AG09319 (cell line): ENCODE measurements around the gene KITLG.
"Not testable (repeated sequence)": the region's sequence is repeated elsewhere in the genome, so short reads cannot be mapped to it uniquely, and the experiment has no call there.

Experiments used
- DNase-seq: peaks from one replicate; pipeline ENCODE4 v3.0.0-alpha.2; 2010; ENCODE audit warnings: low read depth; ENCODE audit errors: extremely low read depth
- TF ChIP-seq, protein P1 (sequence below): IDR thresholded peaks from 2 replicates; pipeline ENCODE4 v1.5.1; 2011; ENCODE audit warnings: low read depth, mild to moderate bottlenecking, inconsistent platforms, low read length, moderate library complexity

KITLG gene

DNA sequence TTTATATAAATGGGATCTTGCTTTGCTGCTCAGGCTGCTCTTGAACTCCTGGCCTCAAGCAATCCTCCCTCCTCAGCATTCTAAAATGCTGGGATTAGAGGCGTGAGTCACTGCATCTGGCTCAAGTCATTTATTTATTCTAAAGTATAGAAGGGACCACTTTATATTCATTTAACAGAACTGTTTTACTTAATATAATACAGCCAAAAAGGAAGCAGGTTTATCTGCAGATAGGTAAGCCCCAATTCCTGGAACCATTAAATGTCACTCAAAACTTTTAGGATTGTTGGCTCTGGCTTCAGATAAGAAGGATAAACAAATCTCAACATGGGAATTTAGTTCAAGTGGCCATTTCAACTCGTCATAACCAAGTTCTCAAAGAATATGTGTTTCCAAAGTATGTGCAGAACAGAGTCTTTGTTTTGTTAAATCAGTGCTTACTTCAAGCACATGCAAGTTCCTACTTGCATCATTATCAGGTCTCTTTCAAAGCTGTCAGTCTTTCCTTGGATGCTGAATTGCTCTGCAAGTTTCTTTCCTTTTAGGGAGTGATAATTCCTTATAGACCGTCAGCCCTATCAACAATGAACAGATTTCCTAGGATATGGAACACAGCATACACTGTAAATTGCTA is 60.4 kb downstream of the KITLG start:
- DNase-seq: no peak

DNA sequence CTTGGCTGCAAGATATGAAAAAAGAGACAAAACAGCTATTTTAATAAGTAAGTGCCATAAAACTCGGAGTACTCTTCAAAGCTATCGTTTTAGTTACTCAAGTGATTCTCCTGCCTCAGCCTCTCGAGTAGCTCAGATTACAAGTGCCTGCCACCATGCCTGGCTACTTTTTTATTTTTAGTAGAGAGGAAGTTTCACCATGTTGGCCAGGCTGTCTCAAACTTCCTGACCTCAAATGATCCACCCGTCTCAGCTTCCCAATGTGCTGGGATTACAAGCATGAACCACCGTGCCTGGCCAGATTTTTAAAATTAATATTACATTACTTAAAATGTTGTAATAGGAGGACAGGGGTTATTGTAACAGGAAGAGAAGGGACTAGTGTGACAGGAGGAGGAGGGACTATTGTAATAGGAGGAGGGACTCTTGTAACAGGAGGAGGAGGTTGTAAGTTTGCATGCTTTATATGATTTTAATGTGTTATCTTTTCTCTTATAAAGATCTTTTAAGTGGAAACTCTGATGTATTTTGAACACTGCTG is 61.3 kb downstream of the KITLG start:
- TF ChIP-seq, protein P1, sequence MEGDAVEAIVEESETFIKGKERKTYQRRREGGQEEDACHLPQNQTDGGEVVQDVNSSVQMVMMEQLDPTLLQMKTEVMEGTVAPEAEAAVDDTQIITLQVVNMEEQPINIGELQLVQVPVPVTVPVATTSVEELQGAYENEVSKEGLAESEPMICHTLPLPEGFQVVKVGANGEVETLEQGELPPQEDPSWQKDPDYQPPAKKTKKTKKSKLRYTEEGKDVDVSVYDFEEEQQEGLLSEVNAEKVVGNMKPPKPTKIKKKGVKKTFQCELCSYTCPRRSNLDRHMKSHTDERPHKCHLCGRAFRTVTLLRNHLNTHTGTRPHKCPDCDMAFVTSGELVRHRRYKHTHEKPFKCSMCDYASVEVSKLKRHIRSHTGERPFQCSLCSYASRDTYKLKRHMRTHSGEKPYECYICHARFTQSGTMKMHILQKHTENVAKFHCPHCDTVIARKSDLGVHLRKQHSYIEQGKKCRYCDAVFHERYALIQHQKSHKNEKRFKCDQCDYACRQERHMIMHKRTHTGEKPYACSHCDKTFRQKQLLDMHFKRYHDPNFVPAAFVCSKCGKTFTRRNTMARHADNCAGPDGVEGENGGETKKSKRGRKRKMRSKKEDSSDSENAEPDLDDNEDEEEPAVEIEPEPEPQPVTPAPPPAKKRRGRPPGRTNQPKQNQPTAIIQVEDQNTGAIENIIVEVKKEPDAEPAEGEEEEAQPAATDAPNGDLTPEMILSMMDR: no peak
- DNase-seq: no peak

More for the DNA sequence above, 60.4 kb downstream of the KITLG start:
- TF ChIP-seq, protein P1: no peak

DNA sequence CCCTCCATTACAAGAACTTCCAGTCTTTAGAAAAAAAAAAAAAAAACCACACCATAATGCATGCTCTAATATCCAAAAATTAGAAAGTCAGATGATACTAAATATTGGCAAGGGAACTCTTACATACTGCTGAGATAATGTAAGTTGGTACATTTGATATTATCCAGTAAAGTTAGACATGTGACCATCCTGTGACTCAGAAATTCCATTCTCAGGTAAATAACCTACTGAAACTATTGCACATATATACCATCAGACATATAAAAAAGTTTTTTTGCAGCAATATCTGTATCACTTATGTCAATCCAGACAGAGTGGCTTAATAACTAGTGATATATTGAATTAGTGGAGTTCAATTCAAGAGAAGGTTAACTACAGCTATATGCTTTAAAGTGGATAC is 63.5 kb downstream of the KITLG start:
- DNase-seq: no peak
- TF ChIP-seq, protein P1: no peak

DNA sequence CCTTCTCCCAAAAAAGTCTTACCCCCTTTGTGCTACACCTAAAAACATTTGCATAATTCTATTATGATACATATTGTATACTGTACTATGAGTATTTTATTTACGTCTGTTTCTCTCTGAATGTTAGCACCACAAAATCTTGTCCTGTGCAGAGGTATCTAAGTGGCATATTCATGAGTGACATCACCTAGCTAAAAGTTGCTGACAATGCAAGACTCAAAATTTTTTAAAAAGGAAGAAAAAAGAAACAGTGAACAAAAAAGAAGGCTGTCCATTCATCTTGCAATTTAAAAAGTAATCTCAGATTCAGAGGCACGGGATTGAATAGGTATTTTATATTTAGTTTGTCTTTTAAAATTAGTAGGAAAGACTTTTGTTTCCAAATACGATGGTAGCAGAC is 69.4 kb downstream of the KITLG start:
- TF ChIP-seq, protein P1: no peak

DNA sequence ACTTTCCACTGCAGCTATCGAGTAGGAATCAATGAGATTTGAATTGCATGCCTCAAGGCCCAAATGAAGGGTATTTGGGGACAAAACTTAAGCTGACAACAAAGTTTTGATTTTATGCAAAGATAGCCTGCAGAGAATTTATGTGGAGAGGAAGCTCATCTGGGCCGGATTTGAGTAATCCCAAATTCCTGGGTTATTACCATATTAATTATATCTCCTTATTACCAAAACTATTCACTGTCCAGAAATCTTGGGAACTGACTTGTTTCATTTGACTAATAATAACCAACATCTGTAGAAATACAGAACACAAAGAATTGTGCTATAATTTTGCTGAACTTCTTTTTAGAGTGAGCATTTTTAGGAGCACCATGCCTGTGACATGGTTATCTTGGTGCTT is 70.4 kb downstream of the KITLG start:
- TF ChIP-seq, protein P1: no peak

More for the DNA sequence above, 69.4 kb downstream of the KITLG start:
- DNase-seq: no peak

DNA sequence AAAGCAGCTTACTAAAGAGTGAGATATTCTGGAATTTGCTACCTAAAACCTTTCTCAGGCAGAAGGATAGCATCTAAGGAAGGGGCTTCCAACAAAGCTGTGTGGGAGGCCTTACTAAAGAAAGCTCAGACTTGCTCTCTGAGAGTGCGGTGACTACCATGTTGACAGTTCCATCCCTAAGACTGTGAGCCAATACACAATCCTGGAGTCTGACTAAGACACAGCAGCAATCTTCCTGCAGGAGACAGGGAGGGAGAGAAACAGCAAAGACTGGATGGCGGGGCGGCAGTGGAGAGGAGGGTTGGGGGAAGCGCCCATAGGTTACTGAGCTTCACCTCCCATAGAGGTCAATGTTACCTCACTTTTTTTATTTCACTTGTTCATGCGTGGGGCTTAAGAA is 70.9 kb downstream of the KITLG start:
- no peak for DNase-seq
- TF ChIP-seq, protein P1: no peak

More for the DNA sequence above, 70.4 kb downstream of the KITLG start:
- no peak for DNase-seq

DNA sequence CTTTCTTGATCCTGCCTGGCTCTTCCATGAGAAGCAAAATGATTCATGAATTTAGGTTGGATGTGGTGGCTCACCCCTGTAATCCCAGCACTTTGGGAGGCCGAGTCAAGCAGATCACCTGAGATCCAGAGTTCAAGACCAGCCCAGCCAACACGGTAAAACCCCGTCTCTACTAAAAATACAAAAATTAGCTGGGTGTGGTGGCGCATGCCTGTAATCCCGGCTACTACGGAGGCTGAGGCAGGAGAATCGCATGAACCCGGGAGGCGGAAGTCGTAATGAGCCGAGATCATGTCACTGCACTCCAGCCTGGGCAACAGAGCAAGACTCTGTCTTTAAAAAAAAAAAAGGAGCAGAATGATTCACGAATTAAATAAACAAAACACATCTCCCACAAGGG is 72.4 kb downstream of the KITLG start:
- not testable (repeated sequence) for DNase-seq

DNA sequence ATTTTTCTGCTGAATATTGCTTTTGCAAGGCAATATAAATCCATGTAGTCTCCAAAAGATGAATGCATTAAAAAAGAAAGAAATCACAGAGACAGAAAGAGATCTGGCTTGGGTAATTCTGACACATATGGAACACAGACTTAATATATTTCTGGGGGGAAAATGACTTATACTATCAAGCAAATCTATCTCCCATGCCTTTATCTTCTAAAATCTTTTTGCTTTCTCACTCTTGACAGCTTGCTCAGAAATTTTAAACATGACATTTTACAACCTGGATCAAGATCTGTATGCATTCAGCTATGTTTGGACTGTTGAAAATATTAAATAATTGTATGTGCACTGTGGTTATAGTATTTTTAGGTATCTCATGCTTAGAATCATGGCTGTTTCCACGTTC is 73.0 kb downstream of the KITLG start:
- TF ChIP-seq, protein P1: no peak

More for the DNA sequence above, 73.0 kb downstream of the KITLG start:
- DNase-seq: no peak
